GM23338 (cell line): ENCODE data around the gene SLFN13. TPM values are rescaled to one million over a fixed set of nuclear protein-coding genes. Genes with fewer than 3 reads are reported as not detected.

Source experiments
- ATAC-seq: fragments of 200-7000 bp; cut with Tn5 transposase; 3 replicates; pipeline ENCODE4 v1.9.1; 2020
- DNase-seq: peaks from one replicate; pipeline ENCODE4 v3.0.0-alpha.2; 2015; ENCODE audit warnings: low spot score
- H2AFZ ChIP-seq: fragments of 200-600 bp; sonication (generic); 2 replicates; pipeline ENCODE4 v1.8.0; 2016; ENCODE audit warnings: antibody characterized with exemption, mild to moderate bottlenecking, moderate library complexity
- H3F3A ChIP-seq: fragments of 200-600 bp; sonication (generic); replicated peaks from 2 replicates; pipeline ENCODE4 v1.8.0; 2017; ENCODE audit warnings: antibody characterized with exemption, mixed run types, low read depth
- H3K27ac ChIP-seq: fragments of 200-600 bp; sonication (generic); 2 replicates; pipeline ENCODE4 v1.6.1; 2016; ENCODE audit warnings: low read depth
- H3K27me3 ChIP-seq: fragments of 200-600 bp; sonication (generic); 2 replicates; pipeline ENCODE4 v1.8.0; 2016; ENCODE audit warnings: mild to moderate bottlenecking, mixed run types, moderate library complexity; ENCODE audit not compliant: insufficient read depth
- H3K36me3 ChIP-seq: fragments of 200-600 bp; sonication (generic); 2 replicates; pipeline ENCODE4 v1.8.0; 2016; ENCODE audit warnings: mild to moderate bottlenecking; ENCODE audit not compliant: insufficient read depth
- H3K4me1 ChIP-seq: fragments of 200-600 bp; sonication (generic); 2 replicates; pipeline ENCODE4 v1.8.0; 2016; ENCODE audit warnings: mild to moderate bottlenecking, moderate library complexity; ENCODE audit not compliant: insufficient read depth
- H3K4me2 ChIP-seq: fragments of 200-600 bp; sonication (generic); 2 replicates; pipeline ENCODE4 v1.7.1; 2017; ENCODE audit warnings: mixed run types
- H3K4me3 ChIP-seq: fragments of 200-600 bp; sonication (generic); 2 replicates; pipeline ENCODE4 v1.6.1; 2016; ENCODE audit warnings: mixed run types
- H3K79me2 ChIP-seq: fragments of 200-600 bp; sonication (generic); replicated peaks from 2 replicates; pipeline ENCODE4 v1.8.0; 2017; ENCODE audit warnings: mild to moderate bottlenecking; ENCODE audit not compliant: insufficient read depth
- H3K9me2 ChIP-seq: fragments of 200-600 bp; sonication (generic); 2 replicates; pipeline ENCODE4 v1.8.0; 2017; ENCODE audit not compliant: insufficient read depth
- H4K20me1 ChIP-seq: fragments of 200-600 bp; sonication (generic); replicated peaks from 2 replicates; pipeline ENCODE4 v1.8.0; 2017; ENCODE audit warnings: mild to moderate bottlenecking; ENCODE audit not compliant: insufficient read depth
- H3K27ac Mint-ChIP-seq: 2 replicates; pipeline ENCODE4 v1.8.0; 2020; ENCODE audit warnings: inconsistent platforms, mild to moderate bottlenecking, moderate library complexity, mixed read lengths
- H3K27me3 Mint-ChIP-seq: 3 replicates; pipeline ENCODE4 v1.8.0; 2022; ENCODE audit warnings: low read depth, mild to moderate bottlenecking, moderate library complexity, mixed read lengths, inconsistent platforms; ENCODE audit not compliant: insufficient read depth, poor library complexity
- H3K36me3 Mint-ChIP-seq: 3 replicates; pipeline ENCODE4 v1.8.0; 2021; ENCODE audit warnings: low read depth, mild to moderate bottlenecking, inconsistent platforms, moderate library complexity, mixed read lengths
- H3K4me1 Mint-ChIP-seq: 3 replicates; pipeline ENCODE4 v1.8.0; 2020; ENCODE audit warnings: mild to moderate bottlenecking, inconsistent platforms, mixed read lengths
- H3K4me3 Mint-ChIP-seq: 3 replicates; pipeline ENCODE4 v1.8.0; 2021; ENCODE audit warnings: moderate library complexity, mild to moderate bottlenecking, inconsistent platforms, mixed read lengths
- H3K9me3 Mint-ChIP-seq: 3 replicates; pipeline ENCODE4 v1.8.0; 2020; ENCODE audit warnings: moderate library complexity, mild to moderate bottlenecking, inconsistent platforms, mixed read lengths
- CREB1 ChIP-seq: fragments of 250-450 bp; sonication (Bioruptor Pico); IDR thresholded peaks from 2 replicates; pipeline ENCODE4 v1.5.0; 2020; ENCODE audit warnings: low read depth, mild to moderate bottlenecking, moderate library complexity
- ETS1 ChIP-seq: IDR thresholded peaks from 2 replicates; pipeline ENCODE4 v1.6.1; 2016; ENCODE audit warnings: antibody characterized with exemption
- EZH2 ChIP-seq: fragments of 200-600 bp; sonication (generic); IDR thresholded peaks from one replicate; pipeline ENCODE4 v1.8.0; 2017; ENCODE audit warnings: antibody characterized with exemption, mild to moderate bottlenecking, low read depth; ENCODE audit not compliant: unreplicated experiment
- EZH2phosphoT487 ChIP-seq: fragments of 200-600 bp; sonication (generic); IDR thresholded peaks from one replicate; pipeline ENCODE4 v1.8.1; 2018; ENCODE audit warnings: antibody characterized with exemption; ENCODE audit not compliant: unreplicated experiment
- POLR2AphosphoS5 ChIP-seq: IDR thresholded peaks from 2 replicates; pipeline ENCODE4 v1.6.1; 2016; ENCODE audit warnings: antibody characterized with exemption, low read depth
- STAT1 ChIP-seq: IDR thresholded peaks from one replicate; pipeline ENCODE4 v1.6.1; 2016; ENCODE audit warnings: antibody characterized with exemption; ENCODE audit not compliant: unreplicated experiment
- polyA plus RNA-seq: library from polyadenylated mRNA; unstranded; fragments of >200 nt; fragmentation: Nextera tagmentation; extraction: Ambion mirVana; gene quantifications from 2 replicates; pipeline ENCODE4 v1.2.1, GENCODE V29; 2016
- total RNA-seq: library from RNA; depleted of rRNA; stranded (reverse); fragments of >200 nt; shearing (Covaris generic); gene quantifications from 2 replicates; pipeline ENCODE4 v1.2.3, GENCODE V29; 2014
- TF ChIP-seq, protein P1 (sequence below): fragments of 250-450 bp; sonication (Bioruptor Pico); IDR thresholded peaks from 2 replicates; pipeline ENCODE4 v1.5.0; 2020; ENCODE audit warnings: mild to moderate bottlenecking, moderate library complexity

Gene SLFN13
- total and polyA plus RNA-seq, 2 experiments from 2014 or later = 1.0 to 3.1 TPM

DNA sequence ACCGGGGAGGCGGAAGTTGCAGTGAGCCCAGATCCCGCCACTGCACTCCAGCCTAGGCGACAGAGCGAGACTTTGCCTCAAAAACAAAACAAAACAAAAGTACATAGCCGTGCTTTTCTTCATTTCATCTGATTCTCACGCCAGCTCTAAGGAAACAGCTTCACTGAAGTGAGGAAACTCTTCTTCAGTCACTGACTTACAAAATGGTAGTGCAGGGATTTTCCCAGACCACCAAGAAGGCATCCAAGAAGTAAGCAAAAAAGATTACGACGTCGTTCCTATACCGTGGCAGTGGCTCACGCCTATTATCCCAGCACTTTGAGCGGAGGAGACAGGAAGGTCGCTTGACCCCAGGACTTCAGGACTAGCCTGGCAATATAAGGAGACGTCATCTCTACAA lies 40.4 kb upstream of the SLFN13 start:
- Histone ChIP-seq H3F3A (no peaks in the 10 kb centered on the region), H3K4me2 (no peak overlapping the region), H3K36me3 (no peaks in the 10 kb centered on the region), H3K79me2 (no peaks in the 10 kb centered on the region), H3K4me1 (peaks cover 31% of the 10 kb centered on the region), H4K20me1 (peaks cover 25% of the 10 kb centered on the region), H3K9me2 (no peaks in the 10 kb centered on the region), H2AFZ (no peak overlapping the region), H3K4me3 (no peak overlapping the region), H3K27me3 (peaks cover 100% of the 10 kb centered on the region), H3K27ac (no peak overlapping the region)
- no peak for ATAC-seq
- Mint-ChIP-seq H3K27me3 (peaks cover 99% of the 10 kb centered on the region), H3K9me3 (peaks cover 2% of the 10 kb centered on the region; the same call in 2 of the 3 replicates), H3K4me1 (peaks cover 30% of the 10 kb centered on the region), H3K27ac (no peak overlapping the region), H3K4me3 (no peak overlapping the region), H3K36me3 (no peaks in the 10 kb centered on the region)
- DNase-seq = no peak
- TF ChIP-seq EZH2 = peak; percentile 57
- no peak for TF ChIP-seq CREB1 (CRISPR knock-in tag)

GRCh38 chr17:35486920-35487732 lies 38.6 kb upstream of the SLFN13 start:
- Histone ChIP-seq H3K27me3 (peaks cover 100% of the 10 kb centered on the region), H3K9me2 (no peaks in the 10 kb centered on the region), H3F3A (no peaks in the 10 kb centered on the region), H3K4me3 (peak overlapping the region; percentile 41), H3K79me2 (no peaks in the 10 kb centered on the region), H2AFZ (0 out of 2 replicates have a peak overlapping the region, but pooled peaks have one; percentile 28), H3K27ac (no peak overlapping the region), H3K4me2 (peak overlapping the region; percentile 72), H3K36me3 (no peaks in the 10 kb centered on the region), H4K20me1 (peaks cover 18% of the 10 kb centered on the region), H3K4me1 (peaks cover 22% of the 10 kb centered on the region)
- Mint-ChIP-seq H3K4me1 (peaks cover 20% of the 10 kb centered on the region), H3K27ac (no peak overlapping the region), H3K4me3 (peak overlapping the region; percentile 59), H3K9me3 (peaks cover 15% of the 10 kb centered on the region), H3K27me3 (peaks cover 90% of the 10 kb centered on the region), H3K36me3 (no peaks in the 10 kb centered on the region)
- TF ChIP-seq, protein P1, sequence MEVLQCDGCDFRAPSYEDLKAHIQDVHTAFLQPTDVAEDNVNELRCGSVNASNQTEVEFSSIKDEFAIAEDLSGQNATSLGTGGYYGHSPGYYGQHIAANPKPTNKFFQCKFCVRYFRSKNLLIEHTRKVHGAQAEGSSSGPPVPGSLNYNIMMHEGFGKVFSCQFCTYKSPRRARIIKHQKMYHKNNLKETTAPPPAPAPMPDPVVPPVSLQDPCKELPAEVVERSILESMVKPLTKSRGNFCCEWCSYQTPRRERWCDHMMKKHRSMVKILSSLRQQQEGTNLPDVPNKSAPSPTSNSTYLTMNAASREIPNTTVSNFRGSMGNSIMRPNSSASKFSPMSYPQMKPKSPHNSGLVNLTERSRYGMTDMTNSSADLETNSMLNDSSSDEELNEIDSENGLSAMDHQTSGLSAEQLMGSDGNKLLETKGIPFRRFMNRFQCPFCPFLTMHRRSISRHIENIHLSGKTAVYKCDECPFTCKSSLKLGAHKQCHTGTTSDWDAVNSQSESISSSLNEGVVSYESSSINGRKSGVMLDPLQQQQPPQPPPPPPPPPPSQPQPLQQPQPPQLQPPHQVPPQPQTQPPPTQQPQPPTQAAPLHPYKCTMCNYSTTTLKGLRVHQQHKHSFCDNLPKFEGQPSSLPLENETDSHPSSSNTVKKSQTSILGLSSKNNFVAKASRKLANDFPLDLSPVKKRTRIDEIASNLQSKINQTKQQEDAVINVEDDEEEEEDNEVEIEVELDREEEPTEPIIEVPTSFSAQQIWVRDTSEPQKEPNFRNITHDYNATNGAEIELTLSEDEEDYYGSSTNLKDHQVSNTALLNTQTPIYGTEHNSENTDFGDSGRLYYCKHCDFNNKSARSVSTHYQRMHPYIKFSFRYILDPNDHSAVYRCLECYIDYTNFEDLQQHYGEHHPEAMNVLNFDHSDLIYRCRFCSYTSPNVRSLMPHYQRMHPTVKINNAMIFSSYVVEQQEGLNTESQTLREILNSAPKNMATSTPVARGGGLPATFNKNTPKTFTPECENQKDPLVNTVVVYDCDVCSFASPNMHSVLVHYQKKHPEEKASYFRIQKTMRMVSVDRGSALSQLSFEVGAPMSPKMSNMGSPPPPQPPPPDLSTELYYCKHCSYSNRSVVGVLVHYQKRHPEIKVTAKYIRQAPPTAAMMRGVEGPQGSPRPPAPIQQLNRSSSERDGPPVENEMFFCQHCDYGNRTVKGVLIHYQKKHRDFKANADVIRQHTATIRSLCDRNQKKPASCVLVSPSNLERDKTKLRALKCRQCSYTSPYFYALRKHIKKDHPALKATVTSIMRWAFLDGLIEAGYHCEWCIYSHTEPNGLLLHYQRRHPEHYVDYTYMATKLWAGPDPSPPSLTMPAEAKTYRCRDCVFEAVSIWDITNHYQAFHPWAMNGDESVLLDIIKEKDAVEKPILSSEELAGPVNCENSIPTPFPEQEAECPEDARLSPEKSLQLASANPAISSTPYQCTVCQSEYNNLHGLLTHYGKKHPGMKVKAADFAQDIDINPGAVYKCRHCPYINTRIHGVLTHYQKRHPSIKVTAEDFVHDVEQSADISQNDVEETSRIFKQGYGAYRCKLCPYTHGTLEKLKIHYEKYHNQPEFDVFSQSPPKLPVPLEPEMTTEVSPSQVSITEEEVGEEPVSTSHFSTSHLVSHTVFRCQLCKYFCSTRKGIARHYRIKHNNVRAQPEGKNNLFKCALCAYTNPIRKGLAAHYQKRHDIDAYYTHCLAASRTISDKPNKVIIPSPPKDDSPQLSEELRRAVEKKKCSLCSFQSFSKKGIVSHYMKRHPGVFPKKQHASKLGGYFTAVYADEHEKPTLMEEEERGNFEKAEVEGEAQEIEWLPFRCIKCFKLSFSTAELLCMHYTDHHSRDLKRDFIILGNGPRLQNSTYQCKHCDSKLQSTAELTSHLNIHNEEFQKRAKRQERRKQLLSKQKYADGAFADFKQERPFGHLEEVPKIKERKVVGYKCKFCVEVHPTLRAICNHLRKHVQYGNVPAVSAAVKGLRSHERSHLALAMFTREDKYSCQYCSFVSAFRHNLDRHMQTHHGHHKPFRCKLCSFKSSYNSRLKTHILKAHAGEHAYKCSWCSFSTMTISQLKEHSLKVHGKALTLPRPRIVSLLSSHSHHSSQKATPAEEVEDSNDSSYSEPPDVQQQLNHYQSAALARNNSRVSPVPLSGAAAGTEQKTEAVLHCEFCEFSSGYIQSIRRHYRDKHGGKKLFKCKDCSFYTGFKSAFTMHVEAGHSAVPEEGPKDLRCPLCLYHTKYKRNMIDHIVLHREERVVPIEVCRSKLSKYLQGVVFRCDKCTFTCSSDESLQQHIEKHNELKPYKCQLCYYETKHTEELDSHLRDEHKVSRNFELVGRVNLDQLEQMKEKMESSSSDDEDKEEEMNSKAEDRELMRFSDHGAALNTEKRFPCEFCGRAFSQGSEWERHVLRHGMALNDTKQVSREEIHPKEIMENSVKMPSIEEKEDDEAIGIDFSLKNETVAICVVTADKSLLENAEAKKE (CRISPR knock-in tag) = no peak
- TF ChIP-seq STAT1 (no peak), EZH2phosphoT487 (no peak), POLR2AphosphoS5 (no peak), EZH2 (peak; percentile 93), ETS1 (no peak)
- ATAC-seq (no peak), DNase-seq (peak; percentile 13)
